Endothelial cell of hepatic sinusoid (primary cell): ENCODE data around the gene IFNB1.

ENCODE experiments used
- in situ Hi-C: cut with HindIII; loops from 2 replicates; pipeline ENCODE4 v1.10.0; 2017; ENCODE audit warnings: low sequenced_read_pairs

Gene IFNB1

GRCh38 chr9:21075484-21075883, 2.3 kb downstream of the IFNB1 start:
- in situ Hi-C loops, result loop anchor here (5.0 kb wide), 1 partner anchor 93 kb away; no protein-coding TSS in a partner anchor

DNA sequence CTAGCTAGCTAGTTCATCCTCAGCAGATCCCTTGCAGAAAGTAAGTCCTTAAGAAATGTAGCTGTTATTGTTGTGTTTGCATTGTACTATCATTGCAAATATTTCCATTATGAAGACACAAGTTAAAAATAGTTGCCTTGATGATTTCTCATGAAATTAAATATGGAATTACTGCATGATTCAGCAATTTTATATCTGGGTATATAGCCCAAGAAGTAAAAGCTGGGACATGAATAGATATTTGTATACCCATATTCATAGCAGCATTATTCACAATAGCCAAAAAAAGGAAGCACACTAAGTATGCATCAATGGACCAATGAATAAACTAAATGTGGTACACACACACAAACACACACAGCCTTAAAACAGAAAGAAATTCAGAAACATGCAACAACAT, 6.8 kb downstream of the IFNB1 start:
- in situ Hi-C loops, result no loop called here

GRCh38 chr9:21070171-21070571, 7.6 kb downstream of the IFNB1 start:
- in situ Hi-C loops, result no loop called here

GRCh38 chr9:21060919-21061561, 16.7 kb downstream of the IFNB1 start:
- in situ Hi-C loops, result no loop called here

DNA sequence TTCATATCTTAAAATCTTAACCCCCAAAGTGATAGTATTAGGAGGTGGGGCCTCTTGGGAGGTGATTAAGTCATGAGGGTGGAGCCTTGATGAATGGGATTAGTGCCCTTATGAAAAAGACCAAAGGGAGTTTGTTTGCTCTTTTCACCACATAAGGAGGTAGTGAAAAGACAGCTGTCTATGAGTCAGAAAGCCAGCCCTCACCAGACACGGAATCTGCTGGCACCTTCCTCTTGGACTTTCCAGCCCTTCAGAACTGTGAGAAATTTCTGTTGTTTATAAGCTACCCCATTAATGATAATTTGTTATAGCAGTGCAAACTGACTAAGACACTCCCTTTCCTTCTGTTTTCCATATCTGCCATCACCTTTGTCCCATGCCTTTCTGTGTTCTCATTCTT, 20.8 kb downstream of the IFNB1 start:
- in situ Hi-C loops, result loop anchor here (5.0 kb wide), 1 partner anchor 40 kb away; no protein-coding TSS in a partner anchor

DNA sequence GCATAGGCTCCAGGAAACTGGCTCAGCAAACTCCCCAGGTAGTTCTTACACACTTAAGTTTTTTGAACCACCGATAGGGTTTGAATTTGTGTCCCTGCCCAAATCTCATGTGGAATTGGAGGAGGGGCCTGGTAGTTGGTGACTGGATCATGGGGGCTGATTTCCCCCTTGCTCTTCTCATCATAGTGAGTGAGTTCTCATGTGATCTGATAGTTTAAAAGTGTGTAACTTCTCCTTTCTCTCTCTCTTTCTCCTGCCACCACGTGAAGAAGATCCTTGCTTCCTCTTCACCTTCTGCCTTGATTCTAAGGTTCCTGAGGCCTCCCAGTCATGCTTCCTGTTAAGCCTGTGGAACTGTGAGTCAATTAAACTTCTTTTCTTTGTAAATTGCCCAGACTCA, 23.9 kb downstream of the IFNB1 start:
- in situ Hi-C loops, result no loop called here

DNA sequence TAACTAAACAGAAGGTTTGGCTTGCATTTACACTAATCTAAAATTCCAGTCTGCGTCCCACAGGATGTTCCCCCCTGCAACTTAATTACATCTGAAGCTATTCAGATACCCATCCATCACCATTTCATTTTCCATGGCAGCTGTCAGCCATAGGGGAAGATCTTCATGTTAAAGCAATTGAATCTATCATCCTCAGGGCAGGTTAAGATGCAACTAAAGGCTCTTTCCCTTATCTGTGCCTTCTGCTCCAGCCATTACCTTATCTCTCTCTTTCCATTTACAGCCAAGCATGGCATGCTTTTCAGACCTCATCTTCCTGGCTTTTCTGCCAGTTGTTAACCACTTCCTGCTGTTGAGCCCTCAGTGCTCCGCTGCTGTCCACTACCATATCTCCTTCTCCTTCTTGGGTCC, 30.5 kb downstream of the IFNB1 start:
- in situ Hi-C loops, result no loop called here

GRCh38 chr9:21043841-21044240, 33.9 kb downstream of the IFNB1 start:
- in situ Hi-C loops, result no loop called here

- in situ Hi-C loops, result no loop called here
These were observed 35.3 kb downstream of the IFNB1 start for GRCh38 chr9:21042466-21042865.

- in situ Hi-C loops, result no loop called here
These were observed 38.4 kb downstream of the IFNB1 start for GRCh38 chr9:21039302-21039701.

DNA sequence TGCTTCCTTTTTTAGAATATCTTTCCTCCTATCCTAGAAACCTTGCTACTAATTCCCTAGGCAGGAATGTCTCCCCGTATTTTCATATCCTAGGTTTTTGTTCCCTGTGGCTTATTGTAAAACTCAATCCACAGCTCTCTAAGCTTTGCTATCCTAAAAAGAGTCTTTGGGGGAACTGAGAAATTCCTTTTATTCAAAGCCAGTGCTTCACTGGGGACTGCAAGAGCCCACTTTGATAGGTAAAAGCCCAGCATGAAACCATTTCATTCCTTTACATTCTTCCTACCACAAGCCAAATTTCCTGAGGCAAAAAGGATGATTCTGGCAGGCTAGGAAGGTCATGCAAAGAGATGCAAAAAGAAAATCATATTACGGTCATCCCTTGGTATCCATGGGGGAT, 40.5 kb downstream of the IFNB1 start:
- in situ Hi-C loops, result no loop called here

DNA sequence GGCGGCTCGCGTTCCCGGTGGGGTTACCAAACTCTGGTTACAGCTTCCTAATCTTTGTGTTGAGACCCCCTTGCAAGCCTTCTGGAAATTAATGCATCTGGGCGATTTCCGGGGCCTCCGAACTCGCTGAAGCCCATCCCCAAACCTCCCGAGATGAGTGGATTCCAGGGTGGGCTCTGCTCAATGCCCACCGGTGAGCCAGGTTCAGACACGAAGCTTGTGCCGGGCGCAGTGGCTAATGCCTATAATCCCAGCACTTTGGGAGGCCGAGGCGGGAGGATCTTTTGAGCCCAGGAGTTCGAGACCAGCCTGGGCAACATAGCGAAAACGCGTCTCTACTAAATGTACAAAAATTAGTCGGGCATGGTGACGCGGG, 45.9 kb downstream of the IFNB1 start:
- in situ Hi-C loops, result no loop called here

GRCh38 chr9:21031091-21031807, 46.5 kb downstream of the IFNB1 start, which contains the start of gene HACD4:
TSS of gene HACD4 (minus strand) at chr9:21031640. CDS start at chr9:21031590, 50 bp downstream.
- in situ Hi-C loops, result no loop called here

DNA sequence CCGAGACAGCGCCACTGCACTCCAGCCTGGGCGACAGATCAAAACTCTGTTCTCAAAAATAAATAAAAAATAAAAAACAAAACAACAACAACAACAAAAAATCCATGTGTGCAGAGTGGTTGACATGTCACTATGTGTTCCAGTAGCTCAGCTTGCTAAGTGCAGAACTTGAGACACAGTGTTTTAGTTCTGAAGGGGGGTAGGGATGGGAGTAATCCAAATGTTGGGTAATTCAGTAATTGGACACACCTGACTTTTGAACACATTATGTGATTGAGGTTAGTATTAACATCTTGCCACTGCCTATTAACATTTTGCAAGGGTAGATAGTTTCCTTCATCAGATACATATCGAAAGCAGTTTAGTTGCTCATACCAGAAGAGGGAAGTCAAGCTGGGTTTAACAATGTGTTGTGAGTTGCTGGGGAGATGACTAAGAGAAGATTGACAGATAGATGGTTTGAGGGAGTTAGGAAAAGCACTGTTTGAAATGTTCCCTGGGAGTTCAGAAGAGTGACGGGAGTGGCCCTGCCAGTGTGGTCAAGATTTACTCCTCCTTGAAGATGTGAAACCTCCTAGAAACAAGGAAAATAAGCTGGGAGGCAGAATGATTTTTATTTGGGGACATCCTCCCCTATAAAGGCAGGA, 47.2 kb downstream of the IFNB1 start:
- in situ Hi-C loops, result no loop called here

GRCh38 chr9:21029661-21030060, 48.1 kb downstream of the IFNB1 start:
- in situ Hi-C loops, result no loop called here

- in situ Hi-C loops, result no loop called here
These were observed 49.3 kb downstream of the IFNB1 start for GRCh38 chr9:21028466-21028865.

DNA sequence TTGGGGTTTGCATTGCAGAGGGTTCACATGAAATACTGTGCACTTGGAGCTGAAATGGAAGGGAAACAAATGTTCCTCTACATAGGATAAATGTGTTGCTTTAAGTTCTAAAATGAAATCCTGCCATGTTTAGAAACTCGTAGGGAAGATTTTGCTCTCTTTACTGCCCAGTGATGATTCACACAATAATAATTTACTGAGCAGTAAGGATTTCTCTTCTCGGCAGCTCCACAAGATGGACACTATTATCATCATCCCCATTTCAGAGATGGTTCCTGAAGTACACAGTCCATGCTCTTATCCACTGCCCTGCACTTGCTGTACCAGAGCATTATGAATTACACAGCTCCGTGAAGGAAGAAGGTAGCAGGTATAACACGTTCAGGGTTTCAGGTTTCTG, 50.4 kb downstream of the IFNB1 start:
- in situ Hi-C loops, result no loop called here
